Mammary epithelial cell (primary cell): ENCODE results near the gene SLC32A1.

Source experiments
- EZH2 ChIP-seq: IDR thresholded peaks from 2 replicates; pipeline ENCODE4 v1.6.1; 2012; ENCODE audit warnings: low read length, inconsistent platforms, borderline replicate concordance
- TF ChIP-seq, protein P1 (sequence below), 2 donors: IDR thresholded peaks in 1 of 2; conservative IDR thresholded peaks in 1 of 2; 2 replicates each; pipeline ENCODE4 v1.5.1; 2011 to 2012; ENCODE audit warnings: inconsistent platforms in 2 of 2, low read length in 2 of 2, mild to moderate bottlenecking in 2 of 2, control low read depth in 1 of 2, low read depth in 1 of 2; ENCODE audit not compliant: insufficient read depth in 1 of 2; ENCODE audit errors: extremely low read depth in 1 of 2

DNA sequence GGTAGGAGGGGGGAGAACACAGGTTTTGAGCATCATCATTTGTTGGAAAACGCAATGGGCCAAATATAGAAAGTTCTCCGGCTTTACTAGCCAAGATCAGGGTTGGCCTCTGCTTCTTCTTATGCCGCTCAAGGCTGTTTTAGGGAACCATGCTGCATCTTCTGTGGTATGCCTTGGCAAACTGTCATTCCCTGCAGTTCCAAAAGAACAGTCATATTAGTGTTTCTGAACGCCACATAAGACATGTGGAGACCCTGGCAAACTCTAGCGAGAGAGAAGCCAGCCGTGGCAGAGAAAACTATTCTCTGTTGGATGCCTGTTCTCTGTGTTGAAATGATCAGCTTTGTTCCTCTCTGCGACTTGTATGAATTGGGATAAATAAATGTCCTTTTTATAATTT, 34.8 kb downstream of the SLC32A1 start:
- TF ChIP-seq, protein P1, sequence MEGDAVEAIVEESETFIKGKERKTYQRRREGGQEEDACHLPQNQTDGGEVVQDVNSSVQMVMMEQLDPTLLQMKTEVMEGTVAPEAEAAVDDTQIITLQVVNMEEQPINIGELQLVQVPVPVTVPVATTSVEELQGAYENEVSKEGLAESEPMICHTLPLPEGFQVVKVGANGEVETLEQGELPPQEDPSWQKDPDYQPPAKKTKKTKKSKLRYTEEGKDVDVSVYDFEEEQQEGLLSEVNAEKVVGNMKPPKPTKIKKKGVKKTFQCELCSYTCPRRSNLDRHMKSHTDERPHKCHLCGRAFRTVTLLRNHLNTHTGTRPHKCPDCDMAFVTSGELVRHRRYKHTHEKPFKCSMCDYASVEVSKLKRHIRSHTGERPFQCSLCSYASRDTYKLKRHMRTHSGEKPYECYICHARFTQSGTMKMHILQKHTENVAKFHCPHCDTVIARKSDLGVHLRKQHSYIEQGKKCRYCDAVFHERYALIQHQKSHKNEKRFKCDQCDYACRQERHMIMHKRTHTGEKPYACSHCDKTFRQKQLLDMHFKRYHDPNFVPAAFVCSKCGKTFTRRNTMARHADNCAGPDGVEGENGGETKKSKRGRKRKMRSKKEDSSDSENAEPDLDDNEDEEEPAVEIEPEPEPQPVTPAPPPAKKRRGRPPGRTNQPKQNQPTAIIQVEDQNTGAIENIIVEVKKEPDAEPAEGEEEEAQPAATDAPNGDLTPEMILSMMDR (conservative IDR thresholded peaks at IDR 0.05 in 1 of 2, IDR thresholded peaks at IDR 0.05 in 1 of 2; ENCODE audit: extremely low read depth in 1 of 2, insufficient read depth in 1 of 2, low read depth in 1 of 2, low read length in 2 of 2) = no peak
- no peak for TF ChIP-seq EZH2
